ENCODE results near the gene OPCML. TPM values are rescaled to one million over a fixed set of nuclear protein-coding genes. Genes with fewer than 3 reads are reported as not detected.

OPCML gene
- total and polyA plus RNA-seq, 2 experiments from 2014 or later: 1.2 to 4.4 TPM

DNA sequence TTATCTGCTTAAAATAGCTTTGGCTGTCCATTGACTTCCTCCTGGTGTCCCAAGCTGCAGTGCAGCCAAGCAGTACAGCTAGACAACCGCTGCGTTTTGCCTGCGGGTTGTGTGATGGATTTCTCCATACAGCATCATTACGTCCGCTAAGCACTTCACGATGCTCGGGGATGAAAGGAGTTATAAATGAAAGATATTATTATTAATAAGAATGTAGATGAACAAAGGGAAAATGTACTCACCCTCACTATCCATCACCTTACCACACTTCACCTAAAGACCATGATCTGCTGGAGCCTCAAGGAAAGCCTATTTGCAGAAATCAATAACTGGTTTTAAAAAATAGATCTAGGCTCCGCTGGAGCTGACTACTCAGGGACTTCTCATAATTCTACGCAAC lies 509.1 kb downstream of the OPCML start (continued):
- TF ChIP-seq ZNF462 (CRISPR knock-in tag; IDR thresholded peaks at IDR 0.05) (no peak), NANOG (IDR thresholded peaks at IDR 0.05; ENCODE audit: borderline replicate concordance) (no peak), ETS1 (IDR thresholded peaks at IDR 0.05) (no peak)
- TF ChIP-seq, protein P1, sequence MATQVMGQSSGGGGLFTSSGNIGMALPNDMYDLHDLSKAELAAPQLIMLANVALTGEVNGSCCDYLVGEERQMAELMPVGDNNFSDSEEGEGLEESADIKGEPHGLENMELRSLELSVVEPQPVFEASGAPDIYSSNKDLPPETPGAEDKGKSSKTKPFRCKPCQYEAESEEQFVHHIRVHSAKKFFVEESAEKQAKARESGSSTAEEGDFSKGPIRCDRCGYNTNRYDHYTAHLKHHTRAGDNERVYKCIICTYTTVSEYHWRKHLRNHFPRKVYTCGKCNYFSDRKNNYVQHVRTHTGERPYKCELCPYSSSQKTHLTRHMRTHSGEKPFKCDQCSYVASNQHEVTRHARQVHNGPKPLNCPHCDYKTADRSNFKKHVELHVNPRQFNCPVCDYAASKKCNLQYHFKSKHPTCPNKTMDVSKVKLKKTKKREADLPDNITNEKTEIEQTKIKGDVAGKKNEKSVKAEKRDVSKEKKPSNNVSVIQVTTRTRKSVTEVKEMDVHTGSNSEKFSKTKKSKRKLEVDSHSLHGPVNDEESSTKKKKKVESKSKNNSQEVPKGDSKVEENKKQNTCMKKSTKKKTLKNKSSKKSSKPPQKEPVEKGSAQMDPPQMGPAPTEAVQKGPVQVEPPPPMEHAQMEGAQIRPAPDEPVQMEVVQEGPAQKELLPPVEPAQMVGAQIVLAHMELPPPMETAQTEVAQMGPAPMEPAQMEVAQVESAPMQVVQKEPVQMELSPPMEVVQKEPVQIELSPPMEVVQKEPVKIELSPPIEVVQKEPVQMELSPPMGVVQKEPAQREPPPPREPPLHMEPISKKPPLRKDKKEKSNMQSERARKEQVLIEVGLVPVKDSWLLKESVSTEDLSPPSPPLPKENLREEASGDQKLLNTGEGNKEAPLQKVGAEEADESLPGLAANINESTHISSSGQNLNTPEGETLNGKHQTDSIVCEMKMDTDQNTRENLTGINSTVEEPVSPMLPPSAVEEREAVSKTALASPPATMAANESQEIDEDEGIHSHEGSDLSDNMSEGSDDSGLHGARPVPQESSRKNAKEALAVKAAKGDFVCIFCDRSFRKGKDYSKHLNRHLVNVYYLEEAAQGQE (IDR thresholded peaks at IDR 0.05; ENCODE audit: unreplicated experiment): no peak

GRCh38 chr11:133021553-133021952 lies 510.7 kb downstream of the OPCML start:
- ATAC-seq (no peak), DNase-seq (ENCODE audit: low spot score) (no peak)
- H3K79me2 ChIP-seq (replicated peaks; ENCODE audit: insufficient read depth): no peaks in the 10 kb centered on the region
- H3K27ac Mint-ChIP-seq: no peak overlapping the region
- no peaks in the 10 kb centered on the region for H3K9me3 Mint-ChIP-seq
- no peak overlapping the region for H3K4me3 ChIP-seq
- no peak overlapping the region for H2AFZ ChIP-seq
- no peak overlapping the region for H3K27ac ChIP-seq (ENCODE audit: low read depth)
- H3K4me1 ChIP-seq (ENCODE audit: insufficient read depth): no peaks in the 10 kb centered on the region; the same call in 1 of the 2 replicates
- no peak overlapping the region for H3K4me3 Mint-ChIP-seq
- no peaks in the 10 kb centered on the region for H3K36me3 Mint-ChIP-seq (ENCODE audit: low read depth)
- no peaks in the 10 kb centered on the region for H4K20me1 ChIP-seq (replicated peaks; ENCODE audit: insufficient read depth)
- H3K27me3 ChIP-seq (ENCODE audit: insufficient read depth): no peaks in the 10 kb centered on the region
- no peaks in the 10 kb centered on the region for H3K36me3 ChIP-seq (ENCODE audit: insufficient read depth)
- no peaks in the 10 kb centered on the region for H3K27me3 Mint-ChIP-seq (ENCODE audit: insufficient read depth, low read depth, poor library complexity)
- no peaks in the 10 kb centered on the region for H3F3A ChIP-seq (replicated peaks; ENCODE audit: low read depth)
- H3K4me1 Mint-ChIP-seq: peaks cover 4% of the 10 kb centered on the region
- H3K9me2 ChIP-seq (ENCODE audit: insufficient read depth): no peaks in the 10 kb centered on the region
- no peak overlapping the region for H3K4me2 ChIP-seq
- no peak for TF ChIP-seq ZNF331 (CRISPR knock-in tag; IDR thresholded peaks at IDR 0.05; ENCODE audit: low read depth)
- no peak for TF ChIP-seq ZNF114 (CRISPR knock-in tag; IDR thresholded peaks at IDR 0.05)
- TF ChIP-seq, protein P1 (IDR thresholded peaks at IDR 0.05; ENCODE audit: unreplicated experiment): no peak
- no peak for TF ChIP-seq JUNB (IDR thresholded peaks at IDR 0.05; ENCODE audit: unreplicated experiment)
- TF ChIP-seq CREB1 (CRISPR knock-in tag; IDR thresholded peaks at IDR 0.05; ENCODE audit: low read depth): no peak
- TF ChIP-seq, protein P2, sequence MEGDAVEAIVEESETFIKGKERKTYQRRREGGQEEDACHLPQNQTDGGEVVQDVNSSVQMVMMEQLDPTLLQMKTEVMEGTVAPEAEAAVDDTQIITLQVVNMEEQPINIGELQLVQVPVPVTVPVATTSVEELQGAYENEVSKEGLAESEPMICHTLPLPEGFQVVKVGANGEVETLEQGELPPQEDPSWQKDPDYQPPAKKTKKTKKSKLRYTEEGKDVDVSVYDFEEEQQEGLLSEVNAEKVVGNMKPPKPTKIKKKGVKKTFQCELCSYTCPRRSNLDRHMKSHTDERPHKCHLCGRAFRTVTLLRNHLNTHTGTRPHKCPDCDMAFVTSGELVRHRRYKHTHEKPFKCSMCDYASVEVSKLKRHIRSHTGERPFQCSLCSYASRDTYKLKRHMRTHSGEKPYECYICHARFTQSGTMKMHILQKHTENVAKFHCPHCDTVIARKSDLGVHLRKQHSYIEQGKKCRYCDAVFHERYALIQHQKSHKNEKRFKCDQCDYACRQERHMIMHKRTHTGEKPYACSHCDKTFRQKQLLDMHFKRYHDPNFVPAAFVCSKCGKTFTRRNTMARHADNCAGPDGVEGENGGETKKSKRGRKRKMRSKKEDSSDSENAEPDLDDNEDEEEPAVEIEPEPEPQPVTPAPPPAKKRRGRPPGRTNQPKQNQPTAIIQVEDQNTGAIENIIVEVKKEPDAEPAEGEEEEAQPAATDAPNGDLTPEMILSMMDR (conservative IDR thresholded peaks at IDR 0.05; ENCODE audit: low read depth in 2 of 2): no peak

Data from GM23338 (cell line).